ENCODE data around the gene CAMSAP1.

The CAMSAP1 gene

DNA sequence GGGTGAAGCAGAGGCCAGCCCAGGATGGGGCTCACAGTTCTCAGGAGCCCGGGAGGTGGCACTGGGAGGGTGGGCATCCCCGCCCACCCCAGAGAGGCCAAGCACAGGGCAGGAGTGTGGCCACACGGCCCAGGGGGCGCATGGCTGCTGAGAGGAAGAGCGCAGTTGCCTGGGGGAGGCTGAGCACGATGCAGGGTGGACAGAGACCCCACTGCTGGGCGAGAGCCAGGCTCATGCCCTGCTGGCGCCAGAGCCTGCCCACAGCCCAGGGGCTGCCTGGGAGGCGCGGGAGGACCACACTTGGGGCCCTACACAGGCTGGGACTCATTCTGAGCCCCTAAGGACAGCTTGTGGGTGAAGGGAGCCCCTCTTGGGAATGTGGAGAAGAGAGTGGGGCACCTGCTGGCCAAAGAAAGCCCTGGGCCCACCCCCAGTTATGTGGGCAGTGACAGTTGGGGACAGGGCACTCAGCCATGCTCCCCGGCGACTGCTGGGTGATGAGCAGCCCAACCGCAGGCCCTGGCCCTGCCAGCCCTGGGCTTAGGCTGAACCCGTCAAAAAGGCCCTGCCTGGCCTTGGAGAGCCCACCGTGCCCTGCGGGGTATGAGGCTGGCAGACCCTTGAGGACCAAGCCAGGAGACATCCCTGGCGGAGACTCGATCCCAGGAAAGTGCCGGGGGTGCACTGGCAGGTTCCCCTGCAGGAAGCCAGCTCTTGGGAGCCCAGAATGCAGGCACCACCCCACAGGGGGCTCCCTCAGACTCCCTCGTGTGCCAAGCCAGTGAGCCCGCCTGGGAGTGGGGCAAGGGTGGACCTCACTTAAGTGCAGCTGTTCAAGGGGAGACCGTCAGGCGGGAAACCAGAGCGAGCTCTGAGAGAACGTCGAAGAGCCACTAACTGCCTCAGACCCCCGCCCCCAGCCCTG lies 21.6 kb upstream of the CAMSAP1 start (continued):
- no peak for TF ChIP-seq ZNF8 (CRISPR knock-in tag; IDR thresholded peaks at IDR 0.05)
- no peak for TF ChIP-seq ZFP30 (CRISPR knock-in tag; IDR thresholded peaks at IDR 0.05)
- no peak for TF ChIP-seq ZFP3 (CRISPR knock-in tag; IDR thresholded peaks at IDR 0.05)
- TF ChIP-seq TCF4 (CRISPR knock-in tag; IDR thresholded peaks at IDR 0.05; ENCODE audit: borderline replicate concordance) = no peak
- TF ChIP-seq ZNF565 (CRISPR knock-in tag; conservative IDR thresholded peaks at IDR 0.05; ENCODE audit: low read depth) = no peak
- TF ChIP-seq ESRRG (CRISPR knock-in tag; IDR thresholded peaks at IDR 0.05) = no peak
- no peak for TF ChIP-seq ZC3H10 (CRISPR knock-in tag; IDR thresholded peaks at IDR 0.05)

DNA sequence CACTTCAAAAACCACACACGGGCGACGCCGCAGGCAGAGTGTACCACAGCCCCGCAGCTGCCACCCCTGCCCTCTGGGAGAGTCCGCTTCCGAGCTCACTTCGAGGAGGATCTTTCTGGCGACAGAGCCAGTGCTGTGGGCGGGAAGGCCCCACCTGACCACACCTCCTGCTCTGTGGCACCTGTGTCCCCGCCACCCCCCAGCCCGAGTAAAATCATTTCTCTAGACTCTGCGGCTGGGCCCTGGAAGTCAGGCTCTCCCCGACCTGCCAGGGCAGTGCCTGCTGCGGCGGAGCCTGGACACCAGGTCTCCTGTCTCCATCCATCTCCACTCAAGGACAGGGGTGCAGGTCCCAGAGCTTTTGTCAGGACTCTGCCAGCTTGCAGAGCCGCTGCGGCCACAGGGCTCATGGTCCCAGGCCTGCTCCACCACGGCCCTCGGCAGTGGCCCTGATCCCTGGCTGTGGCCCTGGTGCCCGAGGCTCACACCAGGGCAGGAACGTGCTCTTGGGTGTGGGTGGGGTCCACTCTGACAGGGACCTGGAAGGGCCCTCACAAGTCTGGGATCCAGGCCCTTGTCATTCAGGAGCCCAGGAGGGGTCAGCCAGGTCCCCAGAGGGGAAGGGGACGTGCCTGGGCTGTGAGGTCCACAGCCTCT lies 20.9 kb upstream of the CAMSAP1 start:
- ATAC-seq = no peak
- TF ChIP-seq CSDC2 (CRISPR knock-in tag; IDR thresholded peaks at IDR 0.05) (no peak), ZFP3 (CRISPR knock-in tag; IDR thresholded peaks at IDR 0.05) (no peak), SNAI2 (CRISPR knock-in tag; IDR thresholded peaks at IDR 0.05) (no peak), ZNF565 (CRISPR knock-in tag; conservative IDR thresholded peaks at IDR 0.05; ENCODE audit: low read depth) (no peak), ARNTL (CRISPR knock-in tag; IDR thresholded peaks at IDR 0.05; ENCODE audit: borderline replicate concordance, low read depth) (no peak), BACH2 (CRISPR knock-in tag; IDR thresholded peaks at IDR 0.05; ENCODE audit: borderline replicate concordance) (no peak), ZNF70 (CRISPR knock-in tag; IDR thresholded peaks at IDR 0.05) (no peak), ESRRG (CRISPR knock-in tag; IDR thresholded peaks at IDR 0.05) (no peak), ZFP30 (CRISPR knock-in tag; IDR thresholded peaks at IDR 0.05) (no peak)
- TF ChIP-seq, protein P1, sequence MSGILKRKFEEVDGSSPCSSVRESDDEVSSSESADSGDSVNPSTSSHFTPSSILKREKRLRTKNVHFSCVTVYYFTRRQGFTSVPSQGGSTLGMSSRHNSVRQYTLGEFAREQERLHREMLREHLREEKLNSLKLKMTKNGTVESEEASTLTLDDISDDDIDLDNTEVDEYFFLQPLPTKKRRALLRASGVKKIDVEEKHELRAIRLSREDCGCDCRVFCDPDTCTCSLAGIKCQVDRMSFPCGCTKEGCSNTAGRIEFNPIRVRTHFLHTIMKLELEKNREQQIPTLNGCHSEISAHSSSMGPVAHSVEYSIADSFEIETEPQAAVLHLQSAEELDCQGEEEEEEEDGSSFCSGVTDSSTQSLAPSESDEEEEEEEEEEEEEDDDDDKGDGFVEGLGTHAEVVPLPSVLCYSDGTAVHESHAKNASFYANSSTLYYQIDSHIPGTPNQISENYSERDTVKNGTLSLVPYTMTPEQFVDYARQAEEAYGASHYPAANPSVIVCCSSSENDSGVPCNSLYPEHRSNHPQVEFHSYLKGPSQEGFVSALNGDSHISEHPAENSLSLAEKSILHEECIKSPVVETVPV (CRISPR knock-in tag; IDR thresholded peaks at IDR 0.05) = no peak
- TF ChIP-seq, protein P2, sequence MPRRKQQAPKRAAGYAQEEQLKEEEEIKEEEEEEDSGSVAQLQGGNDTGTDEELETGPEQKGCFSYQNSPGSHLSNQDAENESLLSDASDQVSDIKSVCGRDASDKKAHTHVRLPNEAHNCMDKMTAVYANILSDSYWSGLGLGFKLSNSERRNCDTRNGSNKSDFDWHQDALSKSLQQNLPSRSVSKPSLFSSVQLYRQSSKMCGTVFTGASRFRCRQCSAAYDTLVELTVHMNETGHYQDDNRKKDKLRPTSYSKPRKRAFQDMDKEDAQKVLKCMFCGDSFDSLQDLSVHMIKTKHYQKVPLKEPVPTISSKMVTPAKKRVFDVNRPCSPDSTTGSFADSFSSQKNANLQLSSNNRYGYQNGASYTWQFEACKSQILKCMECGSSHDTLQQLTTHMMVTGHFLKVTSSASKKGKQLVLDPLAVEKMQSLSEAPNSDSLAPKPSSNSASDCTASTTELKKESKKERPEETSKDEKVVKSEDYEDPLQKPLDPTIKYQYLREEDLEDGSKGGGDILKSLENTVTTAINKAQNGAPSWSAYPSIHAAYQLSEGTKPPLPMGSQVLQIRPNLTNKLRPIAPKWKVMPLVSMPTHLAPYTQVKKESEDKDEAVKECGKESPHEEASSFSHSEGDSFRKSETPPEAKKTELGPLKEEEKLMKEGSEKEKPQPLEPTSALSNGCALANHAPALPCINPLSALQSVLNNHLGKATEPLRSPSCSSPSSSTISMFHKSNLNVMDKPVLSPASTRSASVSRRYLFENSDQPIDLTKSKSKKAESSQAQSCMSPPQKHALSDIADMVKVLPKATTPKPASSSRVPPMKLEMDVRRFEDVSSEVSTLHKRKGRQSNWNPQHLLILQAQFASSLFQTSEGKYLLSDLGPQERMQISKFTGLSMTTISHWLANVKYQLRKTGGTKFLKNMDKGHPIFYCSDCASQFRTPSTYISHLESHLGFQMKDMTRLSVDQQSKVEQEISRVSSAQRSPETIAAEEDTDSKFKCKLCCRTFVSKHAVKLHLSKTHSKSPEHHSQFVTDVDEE (CRISPR knock-in tag; IDR thresholded peaks at IDR 0.05) = no peak
- TF ChIP-seq, protein P3, sequence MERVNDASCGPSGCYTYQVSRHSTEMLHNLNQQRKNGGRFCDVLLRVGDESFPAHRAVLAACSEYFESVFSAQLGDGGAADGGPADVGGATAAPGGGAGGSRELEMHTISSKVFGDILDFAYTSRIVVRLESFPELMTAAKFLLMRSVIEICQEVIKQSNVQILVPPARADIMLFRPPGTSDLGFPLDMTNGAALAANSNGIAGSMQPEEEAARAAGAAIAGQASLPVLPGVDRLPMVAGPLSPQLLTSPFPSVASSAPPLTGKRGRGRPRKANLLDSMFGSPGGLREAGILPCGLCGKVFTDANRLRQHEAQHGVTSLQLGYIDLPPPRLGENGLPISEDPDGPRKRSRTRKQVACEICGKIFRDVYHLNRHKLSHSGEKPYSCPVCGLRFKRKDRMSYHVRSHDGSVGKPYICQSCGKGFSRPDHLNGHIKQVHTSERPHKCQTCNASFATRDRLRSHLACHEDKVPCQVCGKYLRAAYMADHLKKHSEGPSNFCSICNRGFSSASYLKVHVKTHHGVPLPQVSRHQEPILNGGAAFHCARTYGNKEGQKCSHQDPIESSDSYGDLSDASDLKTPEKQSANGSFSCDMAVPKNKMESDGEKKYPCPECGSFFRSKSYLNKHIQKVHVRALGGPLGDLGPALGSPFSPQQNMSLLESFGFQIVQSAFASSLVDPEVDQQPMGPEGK (CRISPR knock-in tag; IDR thresholded peaks at IDR 0.05; ENCODE audit: borderline replicate concordance) = no peak

DNA sequence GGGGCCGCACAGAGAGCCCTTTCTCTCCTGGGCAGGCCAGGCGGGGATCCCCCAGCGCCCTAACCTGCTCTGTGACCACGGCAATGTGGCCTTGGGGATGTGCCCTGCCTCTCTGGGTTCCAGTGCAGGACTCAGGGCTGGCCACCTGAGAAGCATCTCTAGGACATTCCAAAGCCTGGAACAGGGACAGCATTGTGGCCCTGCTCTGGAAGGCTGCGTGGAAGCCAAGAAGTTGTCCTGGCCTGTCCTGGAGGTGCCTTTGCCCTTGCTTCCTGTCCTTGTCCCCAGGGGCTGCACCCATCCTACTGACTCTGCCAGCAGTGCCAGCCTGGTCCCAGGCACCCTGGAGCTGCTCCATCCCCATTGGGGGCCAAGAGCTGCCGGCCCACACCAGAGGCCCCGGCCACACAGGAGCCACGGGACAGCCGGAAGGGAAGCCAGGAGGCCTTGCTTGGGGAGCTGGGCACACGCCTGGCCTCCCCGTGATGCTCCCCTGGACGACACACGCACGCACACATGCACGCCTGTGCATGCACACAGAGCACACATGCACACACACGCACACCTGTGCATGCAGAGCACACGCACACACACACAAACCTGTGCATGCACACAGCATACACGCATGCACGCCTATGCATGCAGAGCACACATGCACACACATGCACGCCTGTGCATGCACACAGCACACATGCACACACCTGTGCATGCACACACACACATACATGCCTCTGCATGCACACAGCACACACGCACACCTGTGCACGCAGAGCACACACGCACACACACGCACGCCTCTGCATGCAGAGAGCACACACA lies 20.1 kb upstream of the CAMSAP1 start:
- ATAC-seq = no peak; the same call in 2 of the 3 replicates
- TF ChIP-seq, protein P3 (CRISPR knock-in tag; IDR thresholded peaks at IDR 0.05; ENCODE audit: borderline replicate concordance) = no peak
- TF ChIP-seq, protein P1 (CRISPR knock-in tag; IDR thresholded peaks at IDR 0.05) = no peak
- no peak for TF ChIP-seq GLIS3 (CRISPR knock-in tag; IDR thresholded peaks at IDR 0.05)

Data from SK-N-SH treated with all-trans-retinoic acid at 6 μM for 48 hours (cell line).